ENCODE results near the gene XRCC6. TPM values are rescaled to one million over a fixed set of nuclear protein-coding genes. Genes with fewer than 3 reads are reported as not detected.

XRCC6 gene
- total and polyA plus RNA-seq, 2 of the 13 experiments (the other 11 are each of a cell fraction or from before 2014, with no cell fraction given), result 124 to 625 TPM

DNA sequence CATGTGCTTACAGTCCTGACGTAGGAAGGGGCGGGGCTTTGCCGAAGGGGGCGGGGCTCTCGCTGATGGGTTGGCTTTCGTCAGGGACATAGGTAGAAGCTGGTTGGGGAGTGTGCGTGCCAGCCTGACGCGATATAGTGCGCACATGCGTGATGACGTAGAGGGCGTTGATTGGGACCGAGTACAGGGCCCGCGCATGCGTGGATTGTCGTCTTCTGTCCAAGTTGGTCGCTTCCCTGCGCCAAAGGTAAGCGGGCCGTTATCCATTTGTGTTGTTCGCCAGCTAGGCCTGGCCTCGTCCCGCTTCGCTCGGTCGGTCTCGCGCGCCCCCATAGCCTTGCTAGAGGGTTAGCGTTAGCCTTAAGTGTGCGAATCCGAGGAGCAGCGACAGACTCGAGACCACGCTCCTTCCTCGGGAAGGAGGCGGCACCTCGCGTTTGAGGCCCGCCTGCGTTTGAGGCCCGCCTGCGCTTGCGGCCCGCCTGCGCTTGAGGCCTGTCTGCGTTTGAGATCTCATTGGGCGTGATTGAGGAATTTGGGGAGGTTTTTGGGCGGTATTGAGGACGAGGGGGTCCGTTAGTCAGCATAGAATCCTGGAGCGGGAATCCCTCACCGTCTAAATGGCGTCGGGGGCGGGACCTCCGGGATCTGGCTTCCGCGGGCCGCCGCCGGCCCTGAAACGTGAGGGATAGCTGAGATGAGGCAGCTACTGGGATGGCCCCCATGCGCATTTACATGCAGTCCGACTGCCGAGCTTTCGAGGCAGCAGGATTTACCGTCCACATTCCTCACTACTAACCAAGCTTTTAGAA is at the start of gene XRCC6 (continued):
- no peak; the same call in 1 of the 2 replicates for TF ChIP-seq ZNF670 (CRISPR knock-in tag; IDR thresholded peaks at IDR 0.05; ENCODE audit: borderline replicate concordance)
- TF ChIP-seq, protein P1, sequence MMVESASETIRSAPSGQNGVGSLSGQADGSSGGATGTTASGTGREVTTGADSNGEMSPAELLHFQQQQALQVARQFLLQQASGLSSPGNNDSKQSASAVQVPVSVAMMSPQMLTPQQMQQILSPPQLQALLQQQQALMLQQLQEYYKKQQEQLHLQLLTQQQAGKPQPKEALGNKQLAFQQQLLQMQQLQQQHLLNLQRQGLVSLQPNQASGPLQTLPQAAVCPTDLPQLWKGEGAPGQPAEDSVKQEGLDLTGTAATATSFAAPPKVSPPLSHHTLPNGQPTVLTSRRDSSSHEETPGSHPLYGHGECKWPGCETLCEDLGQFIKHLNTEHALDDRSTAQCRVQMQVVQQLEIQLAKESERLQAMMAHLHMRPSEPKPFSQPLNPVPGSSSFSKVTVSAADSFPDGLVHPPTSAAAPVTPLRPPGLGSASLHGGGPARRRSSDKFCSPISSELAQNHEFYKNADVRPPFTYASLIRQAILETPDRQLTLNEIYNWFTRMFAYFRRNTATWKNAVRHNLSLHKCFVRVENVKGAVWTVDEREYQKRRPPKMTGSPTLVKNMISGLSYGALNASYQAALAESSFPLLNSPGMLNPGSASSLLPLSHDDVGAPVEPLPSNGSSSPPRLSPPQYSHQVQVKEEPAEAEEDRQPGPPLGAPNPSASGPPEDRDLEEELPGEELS (CRISPR knock-in tag; IDR thresholded peaks at IDR 0.05), result no peak
- TF ChIP-seq CCDC6 (CRISPR knock-in tag; IDR thresholded peaks at IDR 0.05), result no peak
- TF ChIP-seq ZNF143 (CRISPR knock-in tag; IDR thresholded peaks at IDR 0.05), result no peak
- TF ChIP-seq ZNF343 (CRISPR knock-in tag; IDR thresholded peaks at IDR 0.05), result no peak
- no peak for TF ChIP-seq PAWR (CRISPR knock-in tag; IDR thresholded peaks at IDR 0.05; ENCODE audit: borderline replicate concordance)
- TF ChIP-seq HIVEP1 (CRISPR knock-in tag; IDR thresholded peaks at IDR 0.05), result peak; percentile 61; the same call in 1 of the 2 replicates
- no peak for TF ChIP-seq IKZF1 (IDR thresholded peaks at IDR 0.05)
- no peak for TF ChIP-seq ZNF740 (CRISPR knock-in tag; IDR thresholded peaks at IDR 0.05)
- TF ChIP-seq, protein P2, sequence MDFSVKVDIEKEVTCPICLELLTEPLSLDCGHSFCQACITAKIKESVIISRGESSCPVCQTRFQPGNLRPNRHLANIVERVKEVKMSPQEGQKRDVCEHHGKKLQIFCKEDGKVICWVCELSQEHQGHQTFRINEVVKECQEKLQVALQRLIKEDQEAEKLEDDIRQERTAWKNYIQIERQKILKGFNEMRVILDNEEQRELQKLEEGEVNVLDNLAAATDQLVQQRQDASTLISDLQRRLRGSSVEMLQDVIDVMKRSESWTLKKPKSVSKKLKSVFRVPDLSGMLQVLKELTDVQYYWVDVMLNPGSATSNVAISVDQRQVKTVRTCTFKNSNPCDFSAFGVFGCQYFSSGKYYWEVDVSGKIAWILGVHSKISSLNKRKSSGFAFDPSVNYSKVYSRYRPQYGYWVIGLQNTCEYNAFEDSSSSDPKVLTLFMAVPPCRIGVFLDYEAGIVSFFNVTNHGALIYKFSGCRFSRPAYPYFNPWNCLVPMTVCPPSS (IDR thresholded peaks at IDR 0.05), result no peak
- no peak for TF ChIP-seq ZNF83 (CRISPR knock-in tag; IDR thresholded peaks at IDR 0.05; ENCODE audit: borderline replicate concordance)
- 0 out of 2 replicates have a peak, but pooled peaks have one; percentile 25 for TF ChIP-seq ZNF891 (CRISPR knock-in tag; IDR thresholded peaks at IDR 0.05)
- peak; percentile 82 for TF ChIP-seq KLF11 (CRISPR knock-in tag; IDR thresholded peaks at IDR 0.05)
- TF ChIP-seq ZNF326 (CRISPR knock-in tag; IDR thresholded peaks at IDR 0.05; ENCODE audit: borderline replicate concordance), result no peak
- TF ChIP-seq ZNF878 (CRISPR knock-in tag; IDR thresholded peaks at IDR 0.05), result no peak
- peak; percentile 82; the same call in 1 of the 2 replicates for TF ChIP-seq CSRNP1 (CRISPR knock-in tag; IDR thresholded peaks at IDR 0.05)
- TF ChIP-seq KLF13 (CRISPR knock-in tag; IDR thresholded peaks at IDR 0.05), result no peak
- no peak for TF ChIP-seq REL (CRISPR knock-in tag; conservative IDR thresholded peaks at IDR 0.05)
- TF ChIP-seq ZSCAN20 (CRISPR knock-in tag; IDR thresholded peaks at IDR 0.05; ENCODE audit: borderline replicate concordance), result no peak; the same call in 1 of the 2 replicates
- TF ChIP-seq ZNF276 (CRISPR knock-in tag; IDR thresholded peaks at IDR 0.05; ENCODE audit: low read depth), result 0 out of 2 replicates have a peak, but pooled peaks have one; percentile 49
- peak; percentile 47 to 77; a peak in 1 of 4 replicates for TF ChIP-seq KLF16 (CRISPR knock-in tag; IDR thresholded peaks at IDR 0.05)
- peak; percentile 55; the same call in 1 of the 2 replicates for TF ChIP-seq TSC22D2 (CRISPR knock-in tag; IDR thresholded peaks at IDR 0.05; ENCODE audit: borderline replicate concordance)
- TF ChIP-seq ZMAT3 (CRISPR knock-in tag; conservative IDR thresholded peaks at IDR 0.05), result 0 out of 2 replicates have a peak, but pooled peaks have one; percentile 79
